Retina (tissue), 1 donor: Measurements from ENCODE around the gene RTN4RL2.
A peak's percentile ranks its signal among the peaks of the same experiment; 100 is the strongest.
"Not testable (repeated sequence)": the region's sequence is repeated elsewhere in the genome, so short reads cannot be mapped to it uniquely, and the experiment has no call there.

ENCODE experiments used
- DNase-seq: peaks from one replicate; pipeline ENCODE4 v3.0.0-alpha.2; 2016

The RTN4RL2 gene

GRCh38 chr11:57434640-57435546 lies 25.4 kb upstream of the RTN4RL2 start:
- DNase-seq = no peak

- no peak for DNase-seq
These were observed 24.3 kb upstream of the RTN4RL2 start for GRCh38 chr11:57436031-57436430.

- DNase-seq = no peak
These were observed 21.7 kb upstream of the RTN4RL2 start for GRCh38 chr11:57438345-57439285.

- no peak for DNase-seq
These were observed 20.5 kb upstream of the RTN4RL2 start for GRCh38 chr11:57439786-57440185.

- DNase-seq = no peak
These were observed 19.4 kb upstream of the RTN4RL2 start for GRCh38 chr11:57440744-57441414.

GRCh38 chr11:57444362-57445121 lies 15.8 kb upstream of the RTN4RL2 start:
- DNase-seq = no peak

- not testable (repeated sequence) for DNase-seq
These were observed 15.3 kb upstream of the RTN4RL2 start for GRCh38 chr11:57445122-57445394.

- DNase-seq = no peak
These were observed 14.3 kb upstream of the RTN4RL2 start for GRCh38 chr11:57446055-57446454.

GRCh38 chr11:57453543-57454177 lies 6.7 kb upstream of the RTN4RL2 start:
- no peak for DNase-seq

- DNase-seq = peak; percentile 93
These were observed 3.2 kb upstream of the RTN4RL2 start for GRCh38 chr11:57456960-57457642.

GRCh38 chr11:57457643-57458023 lies 2.7 kb upstream of the RTN4RL2 start:
- no peak for DNase-seq

- DNase-seq = peak; percentile 19
These were observed 2.3 kb upstream of the RTN4RL2 start for GRCh38 chr11:57458060-57458409.

GRCh38 chr11:57458410-57459163 lies 1.7 kb upstream of the RTN4RL2 start:
- peak; percentile 80 for DNase-seq

GRCh38 chr11:57459164-57460021 lies 935 bp upstream of the RTN4RL2 start:
- peak; percentile 69 for DNase-seq

- DNase-seq = peak; percentile 48
These were observed 726 bp downstream of the RTN4RL2 start for GRCh38 chr11:57460758-57461749.

- peak; percentile 23 for DNase-seq
These were observed 1.6 kb downstream of the RTN4RL2 start for GRCh38 chr11:57461841-57462489.

GRCh38 chr11:57462597-57462996 lies 2.3 kb downstream of the RTN4RL2 start:
- no peak for DNase-seq
